ENCODE results near the gene LPP.

The LPP gene

GRCh38 chr3:188239035-188239434, 85.1 kb downstream of the LPP start:
- Histone ChIP-seq H3K27ac (ENCODE audit: poor library complexity, severe bottlenecking) (no peak overlapping the region), H3K9me3 (ENCODE audit: severe bottlenecking) (no peaks in the 10 kb centered on the region), H3K27me3 (ENCODE audit: insufficient read depth, poor library complexity, severe bottlenecking) (no peaks in the 10 kb centered on the region), H3K4me3 (ENCODE audit: severe bottlenecking) (no peak overlapping the region), H3K36me3 (ENCODE audit: low read depth) (no peaks in the 10 kb centered on the region), H3K4me1 (ENCODE audit: insufficient read depth, poor library complexity, severe bottlenecking) (peaks cover 17% of the 10 kb centered on the region)
- DNase-seq (ENCODE audit: low spot score) (no peak), ATAC-seq (ENCODE audit: low read depth) (no peak)
- TF ChIP-seq CTCF (IDR thresholded peaks at IDR 0.05; ENCODE audit: poor library complexity, severe bottlenecking): no peak

- H3K4me1 ChIP-seq (ENCODE audit: insufficient read depth, poor library complexity, severe bottlenecking): peaks cover 20% of the 10 kb centered on the region
- H3K27ac ChIP-seq (ENCODE audit: poor library complexity, severe bottlenecking): no peak overlapping the region
- H3K27me3 ChIP-seq (ENCODE audit: insufficient read depth, poor library complexity, severe bottlenecking): no peaks in the 10 kb centered on the region
- no peak overlapping the region for H3K4me3 ChIP-seq (ENCODE audit: severe bottlenecking)
- no peak for DNase-seq (ENCODE audit: low spot score)
- no peaks in the 10 kb centered on the region for H3K9me3 ChIP-seq (ENCODE audit: severe bottlenecking)
- ATAC-seq (ENCODE audit: low read depth): no peak
- no peaks in the 10 kb centered on the region for H3K36me3 ChIP-seq (ENCODE audit: low read depth)
- TF ChIP-seq CTCF (IDR thresholded peaks at IDR 0.05; ENCODE audit: poor library complexity, severe bottlenecking): no peak
Measured at GRCh38 chr3:188239577-188239976, 85.6 kb downstream of the LPP start.

DNA sequence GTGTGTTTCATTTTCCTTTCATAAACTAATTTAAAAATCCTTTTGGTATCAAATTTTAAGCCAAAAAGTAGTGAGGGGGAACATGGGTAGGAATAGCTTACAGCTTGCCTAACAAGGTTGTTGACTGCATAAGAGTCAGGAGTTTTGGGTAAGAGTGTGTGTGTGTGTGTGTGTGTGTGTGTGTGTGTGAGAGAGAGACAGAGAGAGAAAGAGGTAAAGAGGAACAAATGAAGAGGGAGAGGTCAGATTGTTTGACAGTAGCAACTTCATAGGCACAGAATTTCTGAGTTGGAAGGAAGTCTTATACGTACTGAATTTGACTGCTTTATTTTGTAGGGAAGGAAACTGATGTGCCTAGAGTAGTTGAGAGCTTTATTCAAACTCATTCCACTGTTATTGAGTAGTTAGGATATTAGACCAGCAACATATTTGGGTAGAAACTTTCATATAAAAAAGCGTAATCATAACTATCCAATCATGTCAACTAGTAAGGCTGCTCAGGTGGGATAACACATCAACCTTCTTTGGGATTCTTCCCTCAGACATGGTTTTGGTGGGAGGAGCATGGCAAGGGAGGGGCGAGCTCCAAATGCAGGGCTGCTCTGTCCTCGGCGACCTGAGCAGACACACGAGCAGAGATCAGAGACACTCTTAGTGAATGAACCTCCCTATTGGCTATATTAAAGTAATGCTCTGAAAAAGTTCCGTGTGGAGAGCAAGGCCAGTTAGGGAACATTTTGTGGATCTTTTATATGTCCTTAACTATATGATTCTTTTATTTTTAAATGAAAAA, 86.4 kb downstream of the LPP start:
- DNase-seq (ENCODE audit: low spot score) (no peak), ATAC-seq (ENCODE audit: low read depth) (no peak)
- TF ChIP-seq CTCF (IDR thresholded peaks at IDR 0.05; ENCODE audit: poor library complexity, severe bottlenecking): no peak
- Histone ChIP-seq H3K36me3 (ENCODE audit: low read depth) (no peaks in the 10 kb centered on the region), H3K27ac (ENCODE audit: poor library complexity, severe bottlenecking) (no peak overlapping the region), H3K9me3 (ENCODE audit: severe bottlenecking) (no peaks in the 10 kb centered on the region), H3K4me1 (ENCODE audit: insufficient read depth, poor library complexity, severe bottlenecking) (peaks cover 21% of the 10 kb centered on the region), H3K4me3 (ENCODE audit: severe bottlenecking) (no peak overlapping the region), H3K27me3 (ENCODE audit: insufficient read depth, poor library complexity, severe bottlenecking) (no peaks in the 10 kb centered on the region)

GRCh38 chr3:188241072-188241471, 87.1 kb downstream of the LPP start:
- Histone ChIP-seq H3K9me3 (ENCODE audit: severe bottlenecking) (no peaks in the 10 kb centered on the region), H3K36me3 (ENCODE audit: low read depth) (no peaks in the 10 kb centered on the region), H3K4me3 (ENCODE audit: severe bottlenecking) (no peak overlapping the region), H3K4me1 (ENCODE audit: insufficient read depth, poor library complexity, severe bottlenecking) (peaks cover 21% of the 10 kb centered on the region), H3K27me3 (ENCODE audit: insufficient read depth, poor library complexity, severe bottlenecking) (no peaks in the 10 kb centered on the region), H3K27ac (ENCODE audit: poor library complexity, severe bottlenecking) (no peak overlapping the region)
- no peak for TF ChIP-seq CTCF (IDR thresholded peaks at IDR 0.05; ENCODE audit: poor library complexity, severe bottlenecking)
- no peak for DNase-seq (ENCODE audit: low spot score)
- no peak for ATAC-seq (ENCODE audit: low read depth)

- H3K4me1 ChIP-seq (ENCODE audit: insufficient read depth, poor library complexity, severe bottlenecking): peaks cover 21% of the 10 kb centered on the region
- DNase-seq (ENCODE audit: low spot score): no peak
- no peak for TF ChIP-seq CTCF (IDR thresholded peaks at IDR 0.05; ENCODE audit: poor library complexity, severe bottlenecking)
- H3K27ac ChIP-seq (ENCODE audit: poor library complexity, severe bottlenecking): no peak overlapping the region
- H3K4me3 ChIP-seq (ENCODE audit: severe bottlenecking): no peak overlapping the region
- H3K27me3 ChIP-seq (ENCODE audit: insufficient read depth, poor library complexity, severe bottlenecking): no peaks in the 10 kb centered on the region
- no peaks in the 10 kb centered on the region for H3K36me3 ChIP-seq (ENCODE audit: low read depth)
- no peak for ATAC-seq (ENCODE audit: low read depth)
- no peaks in the 10 kb centered on the region for H3K9me3 ChIP-seq (ENCODE audit: severe bottlenecking)
Measured at GRCh38 chr3:188241883-188242282, 87.9 kb downstream of the LPP start.
